Astrocyte (in vitro differentiated cells and primary cell): ENCODE data around the gene ATP2A1. TPM values are rescaled to one million over a fixed set of nuclear protein-coding genes. Genes with fewer than 3 reads are reported as not detected.
A peak's percentile ranks its signal among the peaks of the same experiment; 100 is the strongest.

ENCODE experiments used
- DNase-seq: peaks from one replicate; pipeline ENCODE4 v3.0.0-alpha.2; 2010; ENCODE audit warnings: low read depth
- FAIRE-seq: peaks from 2 replicates; lab custom pipeline; 2011; peaks lifted over from hg19 to GRCh38; lab: Jason Lieb, UNC
- H2AFZ ChIP-seq: 2 replicates; pipeline ENCODE4 v1.6.0; 2012; ENCODE audit warnings: low read depth, low read length, inconsistent platforms
- H3K27ac ChIP-seq: 2 replicates; pipeline ENCODE4 v1.5.1; 2011; ENCODE audit warnings: low read depth, low read length, inconsistent platforms
- H3K27me3 ChIP-seq: 2 replicates; pipeline ENCODE4 v1.6.0; 2011; ENCODE audit warnings: low read length, inconsistent platforms; ENCODE audit not compliant: insufficient read depth
- H3K36me3 ChIP-seq: 2 replicates; pipeline ENCODE4 v1.5.1; 2011; ENCODE audit warnings: low read length, inconsistent platforms; ENCODE audit not compliant: insufficient read depth
- H3K4me1 ChIP-seq: 2 replicates; pipeline ENCODE4 v1.5.1; 2011; ENCODE audit warnings: low read length, inconsistent platforms; ENCODE audit not compliant: insufficient read depth
- H3K4me2 ChIP-seq: 2 replicates; pipeline ENCODE4 v1.6.0; 2012; ENCODE audit warnings: low read length, inconsistent platforms
- H3K4me3 ChIP-seq: 2 replicates; pipeline ENCODE4 v1.5.1; 2011; ENCODE audit warnings: low read depth, mild to moderate bottlenecking, low read length, inconsistent platforms; ENCODE audit not compliant: insufficient read depth
- H3K79me2 ChIP-seq: 2 replicates; pipeline ENCODE4 v1.6.0; 2012; ENCODE audit warnings: mild to moderate bottlenecking, low read length, inconsistent platforms; ENCODE audit not compliant: insufficient read depth
- H3K9ac ChIP-seq: 2 replicates; pipeline ENCODE4 v1.6.0; 2012; ENCODE audit warnings: mild to moderate bottlenecking, low read length, inconsistent platforms
- H3K9me3 ChIP-seq: 2 replicates; pipeline ENCODE4 v1.5.1; 2012; ENCODE audit warnings: low read depth, mild to moderate bottlenecking, low read length, inconsistent platforms; ENCODE audit not compliant: insufficient read depth
- H4K20me1 ChIP-seq: 2 replicates; pipeline ENCODE4 v1.6.0; 2012; ENCODE audit warnings: low read length, inconsistent platforms; ENCODE audit not compliant: insufficient read depth
- H3K27ac Mint-ChIP-seq: one replicate; pipeline ENCODE4 v1.8.0; 2021; ENCODE audit warnings: mild to moderate bottlenecking, mixed read lengths; ENCODE audit not compliant: unreplicated experiment
- H3K27me3 Mint-ChIP-seq: one replicate; pipeline ENCODE4 v1.8.0; 2021; ENCODE audit warnings: low read depth, mixed read lengths; ENCODE audit not compliant: unreplicated experiment
- H3K36me3 Mint-ChIP-seq: one replicate; pipeline ENCODE4 v1.8.0; 2021; ENCODE audit warnings: low read depth, mixed read lengths; ENCODE audit not compliant: unreplicated experiment
- H3K4me1 Mint-ChIP-seq: one replicate; pipeline ENCODE4 v1.8.0; 2021; ENCODE audit warnings: low read depth, mixed read lengths; ENCODE audit not compliant: unreplicated experiment
- H3K4me3 Mint-ChIP-seq: one replicate; pipeline ENCODE4 v1.8.0; 2021; ENCODE audit warnings: mild to moderate bottlenecking, moderate library complexity, mixed read lengths; ENCODE audit not compliant: unreplicated experiment
- H3K9me3 Mint-ChIP-seq: one replicate; pipeline ENCODE4 v1.8.0; 2021; ENCODE audit warnings: mild to moderate bottlenecking, mixed read lengths; ENCODE audit not compliant: unreplicated experiment
- EZH2 ChIP-seq: IDR thresholded peaks from 2 replicates; pipeline ENCODE4 v1.6.1; 2012; ENCODE audit warnings: mild to moderate bottlenecking, low read length, inconsistent platforms; ENCODE audit not compliant: insufficient read depth
- total RNA-seq: library from RNA; stranded (reverse); gene quantifications from 2 replicates; pipeline ENCODE4 v1.2.1, GENCODE V29; 2021
- TF ChIP-seq, protein P1 (sequence below): IDR thresholded peaks from 2 replicates; pipeline ENCODE4 v1.5.1; 2011; ENCODE audit warnings: low read depth, mild to moderate bottlenecking, inconsistent platforms, low read length, moderate library complexity; ENCODE audit not compliant: insufficient read depth

ATP2A1 gene
- total RNA-seq, 1 donor from 2014 or later: 2.0 TPM

DNA sequence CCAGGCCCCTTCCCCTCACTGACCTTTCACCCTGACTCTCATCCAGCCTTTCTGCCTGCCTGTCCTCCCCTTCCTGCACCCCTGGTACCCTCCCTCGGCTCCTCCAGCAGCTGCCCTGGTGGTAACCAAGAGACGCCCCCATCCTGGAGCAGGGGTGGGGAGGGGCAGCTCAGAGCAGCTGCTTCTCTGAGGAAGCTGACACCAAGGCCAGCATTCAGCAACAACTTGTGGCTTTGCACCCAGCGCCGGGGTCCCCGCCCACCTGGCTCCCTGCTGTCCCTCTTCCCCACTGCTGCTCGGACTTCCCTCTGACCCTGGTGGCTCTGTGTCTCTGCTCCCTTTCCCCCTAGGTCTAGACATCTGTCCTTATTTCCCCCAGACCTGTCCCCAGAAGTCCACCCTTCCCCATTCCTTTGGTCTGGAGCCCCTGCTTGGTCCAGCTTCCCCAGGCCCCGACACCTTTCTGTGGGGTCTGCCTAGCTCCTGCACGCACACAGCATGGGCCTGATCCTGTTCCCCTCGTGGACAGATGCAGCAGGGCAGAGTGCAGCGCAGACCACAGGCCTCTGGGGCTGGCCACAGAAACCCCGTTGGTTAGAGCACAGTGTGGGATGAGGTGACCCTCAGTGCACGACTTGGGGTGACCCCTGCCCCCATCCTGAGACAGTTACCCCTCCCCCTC, 1.2 kb upstream of the ATP2A1 start:
- Mint-ChIP-seq H3K9me3 (no peaks in the 10 kb centered on the region), H3K27me3 (peaks cover 8% of the 10 kb centered on the region), H3K36me3 (peaks cover 9% of the 10 kb centered on the region), H3K4me3 (no peak overlapping the region), H3K4me1 (peaks cover 2% of the 10 kb centered on the region), H3K27ac (peak overlapping the region; percentile 18)
- H3K9me3 ChIP-seq: no peaks in the 10 kb centered on the region
- H2AFZ ChIP-seq: no peak overlapping the region
- peaks cover 13% of the 10 kb centered on the region for H3K4me1 ChIP-seq
- peaks cover 11% of the 10 kb centered on the region for H4K20me1 ChIP-seq
- no peaks in the 10 kb centered on the region for H3K79me2 ChIP-seq
- H3K4me2 ChIP-seq: no peak overlapping the region
- no peak overlapping the region for H3K4me3 ChIP-seq
- H3K9ac ChIP-seq: no peak overlapping the region
- no peak for DNase-seq
- H3K27me3 ChIP-seq: no peaks in the 10 kb centered on the region
- no peak for FAIRE-seq
- TF ChIP-seq, protein P1, sequence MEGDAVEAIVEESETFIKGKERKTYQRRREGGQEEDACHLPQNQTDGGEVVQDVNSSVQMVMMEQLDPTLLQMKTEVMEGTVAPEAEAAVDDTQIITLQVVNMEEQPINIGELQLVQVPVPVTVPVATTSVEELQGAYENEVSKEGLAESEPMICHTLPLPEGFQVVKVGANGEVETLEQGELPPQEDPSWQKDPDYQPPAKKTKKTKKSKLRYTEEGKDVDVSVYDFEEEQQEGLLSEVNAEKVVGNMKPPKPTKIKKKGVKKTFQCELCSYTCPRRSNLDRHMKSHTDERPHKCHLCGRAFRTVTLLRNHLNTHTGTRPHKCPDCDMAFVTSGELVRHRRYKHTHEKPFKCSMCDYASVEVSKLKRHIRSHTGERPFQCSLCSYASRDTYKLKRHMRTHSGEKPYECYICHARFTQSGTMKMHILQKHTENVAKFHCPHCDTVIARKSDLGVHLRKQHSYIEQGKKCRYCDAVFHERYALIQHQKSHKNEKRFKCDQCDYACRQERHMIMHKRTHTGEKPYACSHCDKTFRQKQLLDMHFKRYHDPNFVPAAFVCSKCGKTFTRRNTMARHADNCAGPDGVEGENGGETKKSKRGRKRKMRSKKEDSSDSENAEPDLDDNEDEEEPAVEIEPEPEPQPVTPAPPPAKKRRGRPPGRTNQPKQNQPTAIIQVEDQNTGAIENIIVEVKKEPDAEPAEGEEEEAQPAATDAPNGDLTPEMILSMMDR: no peak
- TF ChIP-seq EZH2: no peak
- H3K27ac ChIP-seq: no peak overlapping the region
- no peaks in the 10 kb centered on the region for H3K36me3 ChIP-seq

DNA sequence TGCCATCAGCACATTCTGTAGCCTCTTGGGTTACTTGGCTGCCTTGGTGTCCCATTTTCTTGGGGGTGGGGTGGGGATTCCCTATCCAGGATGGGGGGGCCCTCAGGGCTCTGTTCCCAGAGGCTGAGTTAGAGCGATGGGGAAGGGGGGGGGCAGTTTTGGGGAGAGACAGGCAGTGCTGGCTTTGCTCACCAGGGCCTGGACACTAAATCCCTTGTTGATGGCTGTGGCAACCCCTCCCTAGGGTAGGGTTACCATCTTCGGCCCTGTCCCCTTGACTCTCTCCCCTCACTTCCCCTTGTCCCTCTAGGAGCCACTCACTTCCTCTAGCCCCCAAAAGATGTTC, 660 bp upstream of the ATP2A1 start:
- H3K4me3 Mint-ChIP-seq: peak overlapping the region; percentile 47
- H3K9me3 Mint-ChIP-seq: no peaks in the 10 kb centered on the region
- H3K79me2 ChIP-seq: no peaks in the 10 kb centered on the region
- H3K4me3 ChIP-seq: no peak overlapping the region
- H3K9ac ChIP-seq: no peak overlapping the region
- no peak overlapping the region for H2AFZ ChIP-seq
- H3K4me1 Mint-ChIP-seq: peaks cover 2% of the 10 kb centered on the region
- H3K27ac ChIP-seq: no peak overlapping the region
- no peaks in the 10 kb centered on the region for H3K9me3 ChIP-seq
- DNase-seq (no peak), FAIRE-seq (no peak)
- no peak overlapping the region for H3K4me2 ChIP-seq
- no peaks in the 10 kb centered on the region for H3K27me3 ChIP-seq
- no peaks in the 10 kb centered on the region for H3K36me3 ChIP-seq
- TF ChIP-seq EZH2: no peak
- TF ChIP-seq, protein P1: no peak
- no peak overlapping the region for H3K27ac Mint-ChIP-seq
- H3K27me3 Mint-ChIP-seq: peaks cover 8% of the 10 kb centered on the region
- peaks cover 13% of the 10 kb centered on the region for H3K4me1 ChIP-seq
- peaks cover 9% of the 10 kb centered on the region for H3K36me3 Mint-ChIP-seq
- peaks cover 11% of the 10 kb centered on the region for H4K20me1 ChIP-seq

DNA sequence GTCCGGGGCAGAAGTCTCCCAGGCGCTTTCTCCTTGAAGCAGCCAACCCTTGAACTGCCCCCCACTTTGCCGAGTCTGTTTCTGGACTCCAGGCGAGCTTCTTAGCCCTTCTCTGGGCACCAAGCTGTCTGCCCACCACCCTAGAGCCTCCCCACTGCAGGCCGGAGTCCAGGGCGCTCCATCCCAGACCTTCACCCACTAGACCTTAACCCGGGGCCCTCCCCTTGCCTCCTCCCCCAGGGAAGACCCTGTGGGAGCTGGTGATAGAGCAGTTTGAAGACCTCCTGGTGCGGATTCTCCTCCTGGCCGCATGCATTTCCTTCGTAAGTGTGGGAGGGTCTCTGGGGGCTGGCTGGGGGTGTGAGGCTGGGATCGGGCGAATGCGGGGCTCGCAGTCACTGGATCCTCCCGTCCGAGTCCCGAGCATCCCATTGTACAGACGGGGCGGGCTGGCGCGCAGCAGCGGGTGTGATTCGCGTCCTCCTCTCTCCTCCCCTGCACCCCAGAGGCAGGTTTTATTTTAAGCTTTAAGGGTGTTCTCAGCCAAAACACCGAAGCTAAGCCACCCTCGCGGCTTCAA, 1.1 kb downstream of the ATP2A1 start:
- DNase-seq (no peak), FAIRE-seq (no peak)
- no peaks in the 10 kb centered on the region for H3K9me3 Mint-ChIP-seq
- H3K27me3 ChIP-seq: no peaks in the 10 kb centered on the region
- no peaks in the 10 kb centered on the region for H3K79me2 ChIP-seq
- H3K27ac ChIP-seq: no peak overlapping the region
- H3K4me1 Mint-ChIP-seq: peaks cover 2% of the 10 kb centered on the region
- H2AFZ ChIP-seq: peak overlapping the region; percentile 79
- H4K20me1 ChIP-seq: peaks cover 3% of the 10 kb centered on the region
- peak overlapping the region; percentile 81 for H3K9ac ChIP-seq
- H3K36me3 Mint-ChIP-seq: peaks cover 5% of the 10 kb centered on the region
- no peaks in the 10 kb centered on the region for H3K9me3 ChIP-seq
- H3K36me3 ChIP-seq: no peaks in the 10 kb centered on the region
- H3K27me3 Mint-ChIP-seq: peaks cover 13% of the 10 kb centered on the region
- peak overlapping the region; percentile 98 for H3K4me2 ChIP-seq
- H3K27ac Mint-ChIP-seq: peak overlapping the region; percentile 18
- peak overlapping the region; percentile 88 for H3K4me3 Mint-ChIP-seq
- peak overlapping the region; percentile 78 for H3K4me3 ChIP-seq
- peaks cover 13% of the 10 kb centered on the region for H3K4me1 ChIP-seq
- TF ChIP-seq, protein P1: no peak
- TF ChIP-seq EZH2: no peak
